Measurements from ENCODE around the gene PNKD.

Gene PNKD

DNA sequence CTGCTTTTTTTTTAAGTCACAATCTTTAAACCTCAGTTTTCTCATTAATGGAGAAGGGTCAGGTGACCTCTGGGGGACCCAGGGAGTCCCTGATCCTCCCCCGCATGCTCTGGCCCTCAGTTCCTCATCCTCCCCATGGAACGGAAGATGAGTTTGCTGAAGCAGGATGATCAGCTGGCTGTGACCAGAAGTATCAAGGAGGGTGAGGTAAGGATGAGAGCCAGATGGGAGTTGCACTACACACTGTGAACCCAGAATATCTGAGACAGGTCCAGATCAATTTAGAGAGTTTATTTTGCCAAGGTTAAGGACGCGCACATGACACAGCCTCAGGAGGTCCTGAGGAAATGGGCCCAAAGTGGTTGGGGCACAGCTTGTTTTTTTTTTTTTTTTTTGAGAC, 90.1 kb downstream of the PNKD start:
- H3K27ac ChIP-seq (ENCODE audit: low read depth, low read length): no peak overlapping the region
- no peaks in the 10 kb centered on the region for H3K9me3 ChIP-seq (ENCODE audit: insufficient read depth, low read length)
- H3K79me2 ChIP-seq (ENCODE audit: insufficient read depth, low read length): no peaks in the 10 kb centered on the region
- H3K36me3 ChIP-seq (ENCODE audit: low read length): no peaks in the 10 kb centered on the region
- no peak overlapping the region for H3K9ac ChIP-seq (ENCODE audit: low read length)
- no peak overlapping the region for H3K4me3 ChIP-seq (ENCODE audit: insufficient read depth, low read length, poor library complexity, severe bottlenecking)
- TF ChIP-seq, protein P1, sequence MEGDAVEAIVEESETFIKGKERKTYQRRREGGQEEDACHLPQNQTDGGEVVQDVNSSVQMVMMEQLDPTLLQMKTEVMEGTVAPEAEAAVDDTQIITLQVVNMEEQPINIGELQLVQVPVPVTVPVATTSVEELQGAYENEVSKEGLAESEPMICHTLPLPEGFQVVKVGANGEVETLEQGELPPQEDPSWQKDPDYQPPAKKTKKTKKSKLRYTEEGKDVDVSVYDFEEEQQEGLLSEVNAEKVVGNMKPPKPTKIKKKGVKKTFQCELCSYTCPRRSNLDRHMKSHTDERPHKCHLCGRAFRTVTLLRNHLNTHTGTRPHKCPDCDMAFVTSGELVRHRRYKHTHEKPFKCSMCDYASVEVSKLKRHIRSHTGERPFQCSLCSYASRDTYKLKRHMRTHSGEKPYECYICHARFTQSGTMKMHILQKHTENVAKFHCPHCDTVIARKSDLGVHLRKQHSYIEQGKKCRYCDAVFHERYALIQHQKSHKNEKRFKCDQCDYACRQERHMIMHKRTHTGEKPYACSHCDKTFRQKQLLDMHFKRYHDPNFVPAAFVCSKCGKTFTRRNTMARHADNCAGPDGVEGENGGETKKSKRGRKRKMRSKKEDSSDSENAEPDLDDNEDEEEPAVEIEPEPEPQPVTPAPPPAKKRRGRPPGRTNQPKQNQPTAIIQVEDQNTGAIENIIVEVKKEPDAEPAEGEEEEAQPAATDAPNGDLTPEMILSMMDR (IDR thresholded peaks at IDR 0.05; ENCODE audit: insufficient read depth, low read length, poor library complexity, severe bottlenecking): no peak
- no peak for TF ChIP-seq EZH2phosphoT487 (conservative IDR thresholded peaks at IDR 0.05; ENCODE audit: low read length)
- no peaks in the 10 kb centered on the region for H4K20me1 ChIP-seq (ENCODE audit: low read depth, low read length)
- no peaks in the 10 kb centered on the region for H3K9me2 ChIP-seq (replicated peaks; ENCODE audit: insufficient read depth, low read length)
- H2AFZ ChIP-seq (ENCODE audit: low read depth, low read length, severe bottlenecking): no peak overlapping the region
- no peak overlapping the region for H3K4me2 ChIP-seq (ENCODE audit: low read depth, low read length, poor library complexity, severe bottlenecking)
- H3K27me3 ChIP-seq (ENCODE audit: low read length): no peaks in the 10 kb centered on the region
- no peaks in the 10 kb centered on the region for H3F3A ChIP-seq (ENCODE audit: insufficient read depth)

DNA sequence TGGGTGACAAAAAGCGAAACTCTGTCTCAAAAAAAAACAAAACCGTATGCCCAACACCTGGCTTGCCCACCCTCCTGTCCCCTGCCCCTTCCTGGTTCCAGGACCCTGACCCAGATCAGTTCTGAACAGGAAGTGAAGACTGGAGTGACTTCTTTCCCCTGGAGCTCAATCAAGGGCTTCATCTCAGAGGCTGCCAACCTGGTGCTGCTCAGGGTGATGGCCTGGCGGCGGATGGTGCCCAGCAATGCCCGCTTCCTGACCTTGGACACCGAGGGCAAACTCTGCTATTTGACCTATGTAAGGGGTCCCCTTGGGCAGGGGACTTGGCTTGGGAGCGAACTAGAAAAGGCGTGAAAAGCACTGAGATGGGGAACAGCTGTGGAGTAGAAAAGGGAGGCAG, 92.3 kb downstream of the PNKD start:
- no peaks in the 10 kb centered on the region for H3F3A ChIP-seq (ENCODE audit: insufficient read depth)
- H4K20me1 ChIP-seq (ENCODE audit: low read depth, low read length): no peaks in the 10 kb centered on the region
- H3K79me2 ChIP-seq (ENCODE audit: insufficient read depth, low read length): no peaks in the 10 kb centered on the region
- H3K27ac ChIP-seq (ENCODE audit: low read depth, low read length): no peak overlapping the region
- no peaks in the 10 kb centered on the region for H3K27me3 ChIP-seq (ENCODE audit: low read length)
- H3K9me2 ChIP-seq (replicated peaks; ENCODE audit: insufficient read depth, low read length): no peaks in the 10 kb centered on the region
- TF ChIP-seq, protein P1 (IDR thresholded peaks at IDR 0.05; ENCODE audit: insufficient read depth, low read length, poor library complexity, severe bottlenecking): no peak
- TF ChIP-seq EZH2phosphoT487 (conservative IDR thresholded peaks at IDR 0.05; ENCODE audit: low read length): no peak
- H2AFZ ChIP-seq (ENCODE audit: low read depth, low read length, severe bottlenecking): no peak overlapping the region
- no peak overlapping the region for H3K4me2 ChIP-seq (ENCODE audit: low read depth, low read length, poor library complexity, severe bottlenecking)
- H3K36me3 ChIP-seq (ENCODE audit: low read length): no peaks in the 10 kb centered on the region
- no peak overlapping the region for H3K4me3 ChIP-seq (ENCODE audit: insufficient read depth, low read length, poor library complexity, severe bottlenecking)
- no peaks in the 10 kb centered on the region for H3K9me3 ChIP-seq (ENCODE audit: insufficient read depth, low read length)
- H3K9ac ChIP-seq (ENCODE audit: low read length): no peak overlapping the region

DNA sequence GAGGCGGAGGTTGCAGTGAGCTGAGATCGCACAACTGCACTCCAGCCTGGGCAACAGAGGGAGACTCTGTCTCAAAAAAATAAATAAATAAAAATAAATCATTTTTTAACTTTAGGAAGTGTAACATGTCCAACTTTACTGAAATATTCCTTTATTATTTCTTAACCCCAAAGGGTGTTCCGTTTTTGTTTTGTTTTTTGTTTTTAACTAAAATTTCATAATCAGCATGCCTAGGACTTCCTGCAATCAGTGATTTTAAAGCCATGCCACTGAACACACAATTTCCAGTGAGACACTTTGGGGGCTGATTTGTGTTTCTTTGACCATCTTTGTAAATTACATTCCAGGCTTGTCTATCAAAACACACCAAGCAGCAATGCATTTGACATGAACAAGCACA, 93.4 kb downstream of the PNKD start:
- Histone ChIP-seq H3K9me2 (replicated peaks; ENCODE audit: insufficient read depth, low read length) (no peaks in the 10 kb centered on the region), H4K20me1 (ENCODE audit: low read depth, low read length) (no peaks in the 10 kb centered on the region), H2AFZ (ENCODE audit: low read depth, low read length, severe bottlenecking) (no peak overlapping the region), H3F3A (ENCODE audit: insufficient read depth) (no peaks in the 10 kb centered on the region), H3K9ac (ENCODE audit: low read length) (no peak overlapping the region), H3K9me3 (ENCODE audit: insufficient read depth, low read length) (no peaks in the 10 kb centered on the region), H3K27me3 (ENCODE audit: low read length) (no peaks in the 10 kb centered on the region), H3K4me2 (ENCODE audit: low read depth, low read length, poor library complexity, severe bottlenecking) (no peak overlapping the region), H3K27ac (ENCODE audit: low read depth, low read length) (no peak overlapping the region), H3K36me3 (ENCODE audit: low read length) (no peaks in the 10 kb centered on the region), H3K4me3 (ENCODE audit: insufficient read depth, low read length, poor library complexity, severe bottlenecking) (no peak overlapping the region), H3K79me2 (ENCODE audit: insufficient read depth, low read length) (no peaks in the 10 kb centered on the region)
- TF ChIP-seq EZH2phosphoT487 (conservative IDR thresholded peaks at IDR 0.05; ENCODE audit: low read length): no peak
- TF ChIP-seq, protein P1 (IDR thresholded peaks at IDR 0.05; ENCODE audit: insufficient read depth, low read length, poor library complexity, severe bottlenecking): no peak

All from SU-DHL-6 (cell line).